HG03575 (cell line): Measurements from ENCODE around the gene COA3.

ENCODE experiments used
- ATAC-seq: cut with Tn5 transposase; IDR thresholded peaks from one replicate; pipeline ENCODE4 v1.9.1; 2021; ENCODE audit not compliant: unreplicated experiment, insufficient number of reproducible peaks, low FRiP score; ENCODE audit errors: extremely low read depth

The COA3 gene

DNA sequence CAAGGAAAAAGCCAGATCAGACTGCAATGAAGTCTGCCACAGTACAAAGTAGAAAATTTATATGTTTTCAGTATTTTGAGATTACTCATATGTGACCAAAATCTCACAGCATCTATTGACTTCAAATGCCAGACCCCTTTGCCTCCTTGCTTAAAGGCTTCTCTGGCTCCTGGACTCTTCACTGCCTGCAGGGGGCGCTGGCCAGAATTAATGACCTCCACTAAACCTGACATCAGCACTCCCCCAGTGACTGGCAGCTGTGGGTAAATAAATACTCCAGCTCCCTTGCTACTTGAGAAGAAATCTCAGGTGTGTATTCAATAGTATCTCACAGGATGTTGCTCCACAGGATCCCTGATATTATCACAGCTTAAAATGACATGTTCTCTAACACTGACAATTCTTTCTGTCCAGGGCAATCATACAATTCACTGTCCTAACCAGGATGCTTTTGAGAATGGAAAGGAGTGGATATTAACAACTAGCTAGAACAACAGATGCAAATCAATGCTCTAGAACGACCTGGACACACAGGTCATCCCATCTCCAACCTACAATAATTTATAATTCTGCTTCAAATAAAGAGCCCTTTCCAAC, 21.5 kb upstream of the COA3 start:
- ATAC-seq = no peak

DNA sequence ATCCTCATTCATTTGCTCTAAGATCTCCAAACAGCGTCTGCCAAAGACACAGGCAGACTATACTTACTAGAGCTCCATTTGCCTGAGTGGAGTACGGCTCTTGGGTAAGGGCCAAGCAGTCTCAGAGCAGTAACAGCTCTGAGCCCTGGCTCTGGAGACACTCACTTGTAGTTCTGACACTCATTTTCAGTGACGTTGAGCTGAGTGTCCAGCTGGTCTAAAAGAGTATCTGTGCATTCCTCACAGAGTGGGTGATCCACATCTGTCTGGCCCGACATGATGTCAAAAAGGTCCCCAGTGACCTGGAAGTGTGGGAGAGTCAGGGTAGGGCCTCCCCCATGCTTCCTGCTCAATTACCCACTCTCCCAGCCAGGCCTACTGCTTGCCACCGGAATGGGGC, 19.9 kb upstream of the COA3 start:
- no peak for ATAC-seq

DNA sequence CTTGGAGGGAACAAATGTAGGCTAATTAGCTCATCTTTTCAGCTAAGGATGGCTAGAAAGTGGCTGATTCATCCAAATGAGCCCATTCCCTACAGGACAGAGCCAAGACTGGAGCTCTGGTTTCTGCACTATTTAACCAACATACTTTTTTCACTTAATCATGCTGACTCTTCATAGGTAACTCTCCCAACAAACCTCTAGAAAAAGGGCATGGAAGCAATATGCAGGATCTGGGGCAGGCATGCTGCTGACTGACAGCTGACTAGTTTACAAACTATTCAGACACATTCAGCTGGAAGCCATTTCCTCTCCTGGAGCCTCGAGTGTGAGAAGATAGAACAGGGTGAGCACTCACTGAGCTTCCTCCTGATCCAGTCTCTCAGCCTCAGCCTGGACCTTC, 19.4 kb upstream of the COA3 start:
- ATAC-seq = no peak

DNA sequence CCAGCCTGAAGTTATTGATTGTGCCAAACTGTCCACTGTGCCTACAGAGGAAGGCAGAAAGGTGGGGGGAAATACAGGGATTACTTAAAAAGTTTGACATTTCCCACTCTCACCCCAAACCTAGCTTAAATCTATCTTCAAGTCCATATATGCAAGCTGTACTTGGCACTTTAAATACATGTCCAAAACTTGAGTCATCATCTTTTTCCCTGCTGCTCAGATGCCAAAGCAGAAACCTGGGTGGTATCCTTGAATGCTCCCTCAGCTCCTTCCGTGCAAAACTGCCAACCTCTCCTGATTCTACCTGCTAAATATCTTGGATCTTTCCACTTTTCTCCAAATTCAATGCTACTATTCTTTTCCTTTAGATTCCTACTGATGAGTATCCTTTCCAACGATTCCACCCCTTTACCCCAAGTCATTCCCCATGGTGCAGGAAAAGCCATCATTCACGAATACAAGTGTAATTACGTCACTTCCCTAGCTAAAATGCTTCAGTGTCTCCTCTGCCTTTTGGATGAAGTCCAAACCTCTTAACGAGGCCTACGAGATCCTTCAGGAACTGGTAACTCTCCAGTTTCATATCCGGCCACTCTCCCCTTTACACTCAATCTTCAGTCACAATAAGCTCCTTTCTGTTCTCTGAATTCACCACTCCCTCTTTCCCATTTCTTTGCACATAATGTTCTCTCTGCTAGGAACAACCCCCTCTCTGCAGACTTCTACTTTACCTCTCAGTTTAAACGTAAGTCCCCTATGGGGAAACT, 16.3 kb upstream of the COA3 start:
- ATAC-seq = no peak

DNA sequence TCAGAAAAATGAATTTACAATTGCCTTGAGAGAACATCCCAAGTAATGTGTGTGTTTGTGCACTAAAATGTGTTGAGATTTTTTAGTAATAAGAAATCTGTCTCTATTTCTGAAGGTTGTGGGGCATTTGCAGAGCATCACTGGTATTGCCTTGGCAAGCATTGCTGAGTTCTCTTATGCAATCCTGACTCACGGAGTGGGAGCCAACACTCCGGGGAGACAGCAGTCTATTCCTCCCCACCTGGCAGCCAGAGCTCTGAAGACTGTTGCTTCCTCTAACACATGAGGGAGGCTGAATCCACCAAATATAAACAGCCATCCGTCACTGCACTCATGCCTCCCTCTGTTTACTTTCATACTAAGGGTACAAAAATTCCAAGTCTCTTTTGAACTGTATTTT, 10.7 kb upstream of the COA3 start:
- no peak for ATAC-seq

DNA sequence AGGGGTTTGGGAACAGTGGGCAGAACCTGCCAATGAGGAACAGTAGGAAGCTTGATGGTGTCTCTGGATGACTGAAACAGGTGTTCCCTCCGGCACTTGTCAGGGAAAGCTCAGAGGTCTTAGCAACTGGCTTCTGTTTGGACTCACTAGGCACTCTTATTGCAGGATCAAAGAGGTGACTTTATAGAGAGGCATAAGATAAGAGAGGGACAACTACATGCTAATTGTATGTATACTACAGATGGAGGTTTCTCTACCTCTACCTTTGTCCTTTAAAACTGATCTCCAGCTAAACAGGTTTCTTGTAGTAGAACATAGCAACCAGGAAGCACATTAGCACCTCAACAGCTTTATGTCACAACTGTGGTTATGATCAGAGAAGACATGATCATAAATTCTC, 7.7 kb upstream of the COA3 start:
- ATAC-seq = no peak

DNA sequence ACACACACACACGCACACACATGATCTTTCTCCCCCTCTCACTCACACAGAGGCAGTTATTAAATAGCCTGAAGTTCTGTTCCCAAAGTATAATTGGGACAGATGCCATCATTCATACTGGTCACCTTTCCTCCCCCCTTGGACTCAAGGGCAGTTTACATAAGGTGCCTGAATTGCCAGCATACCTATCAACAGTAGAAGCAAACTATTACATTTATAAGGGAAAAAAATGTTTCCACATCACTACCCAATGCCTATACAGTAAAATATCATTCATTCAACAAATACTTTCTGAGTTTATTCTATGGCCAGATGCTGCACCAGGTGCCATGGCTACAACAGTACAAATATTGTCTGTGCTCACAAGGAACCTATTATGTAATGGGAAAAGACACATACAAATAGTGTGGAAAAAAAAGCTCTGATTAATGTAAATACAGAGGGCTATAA, 6.4 kb upstream of the COA3 start:
- ATAC-seq = no peak

DNA sequence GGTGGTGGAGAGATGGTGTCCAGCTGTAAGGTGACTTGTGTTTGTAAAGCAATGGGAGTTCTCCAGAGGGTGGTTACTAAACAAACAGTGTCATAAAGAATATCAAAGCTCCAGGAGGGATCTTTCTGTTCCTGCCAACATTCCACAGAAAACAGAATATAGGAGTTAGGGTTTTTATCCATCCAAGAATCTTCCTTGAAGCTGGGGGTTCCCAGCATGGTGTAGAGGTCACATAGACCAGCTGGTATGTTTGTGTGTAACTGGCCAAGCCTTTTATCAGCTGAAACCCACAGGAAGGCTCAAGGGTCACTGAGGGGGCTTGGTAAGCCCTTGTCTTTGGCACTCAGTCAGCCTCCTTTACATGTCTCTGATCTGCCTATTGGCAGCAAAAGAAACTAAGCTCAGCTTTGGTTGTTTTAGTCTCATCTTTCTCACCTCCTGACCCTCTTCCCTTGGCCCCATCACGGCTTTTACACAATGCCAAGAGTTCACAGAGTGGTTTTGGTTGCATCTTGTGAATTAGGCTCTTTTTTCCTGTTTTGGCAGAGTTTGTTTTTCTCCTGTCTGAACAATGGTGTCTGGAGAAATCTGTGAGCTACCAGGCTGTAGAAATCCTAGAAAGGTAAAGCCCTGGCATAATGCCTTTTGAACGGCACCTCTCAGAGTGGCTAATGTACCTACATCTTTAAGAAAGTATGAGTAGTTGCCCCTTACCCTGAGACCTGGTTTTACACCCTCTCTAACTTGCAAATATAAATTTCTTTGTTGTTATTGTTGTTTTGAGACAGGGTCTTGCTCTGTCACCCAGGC, 4.8 kb upstream of the COA3 start:
- ATAC-seq = no peak

DNA sequence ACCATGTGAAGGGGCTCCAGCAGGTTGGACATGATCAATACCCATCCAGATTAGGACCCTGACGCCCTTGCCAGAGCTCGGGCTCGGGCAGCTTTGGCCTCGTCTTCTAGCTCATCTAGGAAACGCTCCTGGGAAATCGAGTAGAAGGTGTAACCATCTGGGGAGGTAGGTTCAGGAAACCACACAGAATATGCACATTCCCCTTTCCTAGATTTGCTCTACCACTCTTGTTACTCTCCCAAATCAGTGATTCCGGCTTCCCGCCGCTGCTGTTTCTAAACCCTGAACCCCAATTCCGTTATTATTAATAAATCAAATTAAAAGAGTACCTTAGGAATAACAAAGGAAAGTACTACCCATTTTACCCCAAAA, 507 bp downstream of the COA3 start:
- ATAC-seq = no peak

DNA sequence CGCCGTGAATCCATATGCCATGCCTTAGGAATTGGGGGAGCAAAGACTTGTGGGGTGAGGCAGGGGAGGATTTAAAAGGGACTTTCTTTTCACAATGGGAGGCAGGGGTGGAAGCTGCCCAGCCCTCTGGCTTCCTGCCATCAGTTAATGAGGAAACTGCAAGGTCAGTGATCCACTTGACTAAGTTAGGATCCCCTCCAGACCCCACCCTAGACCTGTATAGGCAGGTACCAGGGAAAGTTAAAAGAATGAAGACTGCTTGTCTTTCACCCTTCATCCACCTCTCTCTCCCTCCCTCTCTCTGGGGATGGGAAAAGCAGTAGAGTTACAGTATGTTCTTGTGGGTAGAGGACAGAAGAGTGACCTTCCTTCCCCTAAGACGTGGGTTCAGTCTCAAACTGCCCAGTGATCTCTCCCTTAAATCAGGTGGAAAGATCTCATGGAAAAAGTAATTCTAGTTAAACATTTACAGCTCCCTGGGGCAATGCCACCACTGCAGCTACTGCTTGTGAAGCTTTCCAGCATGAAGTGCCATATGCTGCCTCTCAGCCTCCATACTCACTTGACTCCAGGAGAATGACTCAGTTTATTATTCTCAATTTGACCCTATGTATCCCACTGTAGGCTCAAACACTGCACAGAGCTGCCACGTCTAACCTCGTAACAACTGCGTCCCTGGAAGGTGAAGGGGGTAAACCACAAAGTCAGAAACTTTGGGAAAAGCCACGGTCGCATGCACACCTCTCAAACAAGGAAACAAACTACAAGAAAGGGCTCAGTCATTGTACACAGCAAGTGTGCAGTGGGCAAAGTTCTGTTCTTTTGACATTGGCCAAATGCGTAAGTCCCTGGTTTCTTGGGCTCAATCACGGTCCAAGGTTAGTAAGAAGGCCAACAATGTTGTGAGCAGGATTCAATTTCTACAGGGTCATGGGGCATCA, 1.2 kb downstream of the COA3 start:
- no peak for ATAC-seq

DNA sequence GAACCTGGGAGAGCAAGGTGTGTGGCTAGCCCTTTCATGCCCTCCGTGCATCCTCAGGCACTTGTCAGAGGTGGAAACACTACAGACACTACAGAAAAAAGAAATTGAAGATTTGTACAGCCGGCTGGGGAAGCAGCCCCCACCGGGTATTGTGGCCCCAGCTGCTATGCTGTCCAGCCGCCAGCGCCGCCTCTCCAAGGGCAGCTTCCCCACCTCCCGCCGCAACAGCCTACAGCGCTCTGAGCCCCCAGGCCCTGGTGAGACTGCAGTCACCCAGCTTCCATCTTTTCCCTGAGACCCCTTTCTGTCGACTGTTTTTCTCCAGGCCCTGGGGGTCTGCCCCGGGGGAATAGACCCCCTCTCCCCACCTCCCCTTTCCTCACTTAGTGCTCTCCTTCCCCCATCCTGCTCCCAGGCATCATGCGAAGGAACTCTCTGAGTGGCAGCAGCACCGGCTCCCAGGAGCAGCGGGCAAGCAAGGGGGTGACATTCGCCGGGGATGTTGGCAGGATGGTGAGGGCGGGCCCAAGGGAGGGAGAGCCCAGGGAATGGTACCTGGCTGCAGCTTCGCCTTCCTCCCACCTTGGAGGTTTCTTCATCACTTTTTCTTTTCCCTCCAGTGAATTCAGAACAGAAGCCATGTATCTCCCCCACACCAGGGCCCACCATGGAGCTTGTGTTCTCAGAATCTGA, 2.3 kb downstream of the COA3 start:
- no peak for ATAC-seq

DNA sequence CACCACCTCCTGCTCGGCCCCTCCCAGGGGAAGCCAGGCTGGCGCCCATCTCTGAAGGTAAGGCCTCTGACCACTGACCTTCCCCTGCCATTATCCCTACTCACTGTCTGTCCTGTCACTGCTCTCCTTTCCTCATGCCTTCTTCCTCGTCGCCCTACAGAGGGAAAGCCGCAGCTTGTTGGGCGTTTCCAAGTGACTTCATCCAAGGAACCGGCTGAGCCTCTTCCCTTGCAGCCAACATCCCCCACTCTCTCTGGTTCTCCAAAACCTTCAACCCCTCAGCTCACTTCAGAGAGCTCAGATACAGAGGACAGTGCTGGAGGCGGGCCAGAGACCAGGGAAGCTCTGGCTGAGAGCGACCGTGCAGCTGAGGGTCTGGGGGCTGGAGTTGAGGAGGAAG, 3.0 kb downstream of the COA3 start:
- ATAC-seq = no peak

DNA sequence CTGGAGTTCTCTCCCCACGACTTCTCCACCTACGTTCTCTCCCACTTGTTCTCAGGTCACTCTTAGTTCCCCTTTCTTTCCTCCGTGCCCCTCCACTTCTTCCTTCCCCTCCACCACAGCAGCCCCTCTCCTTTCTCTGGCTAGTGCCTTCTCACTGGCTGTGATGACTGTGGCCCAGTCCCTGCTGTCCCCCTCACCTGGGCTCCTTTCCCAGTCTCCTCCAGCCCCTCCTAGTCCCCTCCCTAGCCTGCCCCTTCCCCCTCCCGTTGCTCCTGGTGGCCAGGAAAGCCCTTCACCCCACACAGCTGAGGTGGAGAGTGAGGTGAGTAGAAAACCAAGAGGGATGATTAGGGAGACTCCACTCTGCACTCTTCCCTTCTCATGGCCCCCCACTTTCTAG, 3.4 kb downstream of the COA3 start:
- ATAC-seq = no peak

DNA sequence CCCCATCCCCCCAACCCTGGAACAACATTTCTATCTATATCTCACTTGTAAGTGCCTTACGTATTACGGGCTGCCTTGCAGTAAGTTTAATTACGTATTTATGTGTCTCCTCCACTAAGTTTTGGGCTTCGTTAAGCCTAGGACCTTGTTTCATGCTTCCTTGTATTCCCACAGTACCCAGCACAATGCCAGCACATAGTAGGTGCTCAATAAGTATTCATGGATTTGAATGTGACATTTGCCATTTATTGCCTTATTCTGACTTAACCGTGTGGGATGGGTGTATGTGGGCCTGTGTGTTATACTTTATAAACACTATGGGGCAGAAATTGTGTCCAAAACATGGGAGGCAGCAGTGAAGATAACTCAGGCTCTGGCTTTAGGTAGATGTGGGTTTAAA, 6.0 kb downstream of the COA3 start:
- no peak for ATAC-seq

DNA sequence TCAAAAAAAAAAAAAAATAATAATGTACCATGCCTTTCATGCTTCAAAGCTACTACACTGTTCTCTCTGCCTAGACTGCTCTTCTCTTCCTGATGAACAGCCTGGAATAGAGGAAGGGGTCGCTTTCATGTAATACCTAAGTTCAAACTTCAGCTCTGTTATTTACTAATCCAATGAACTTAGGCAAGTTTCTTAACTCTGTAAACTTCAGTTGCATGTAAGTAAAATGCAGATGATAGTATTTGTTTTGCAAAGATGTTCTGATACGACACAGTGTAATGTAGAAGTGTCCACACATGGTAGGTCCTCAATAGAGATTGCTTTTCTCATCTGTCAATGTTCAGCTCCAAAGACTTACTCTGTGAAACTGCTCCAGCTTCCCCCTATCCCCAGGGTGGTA, 6.6 kb downstream of the COA3 start:
- ATAC-seq = no peak

DNA sequence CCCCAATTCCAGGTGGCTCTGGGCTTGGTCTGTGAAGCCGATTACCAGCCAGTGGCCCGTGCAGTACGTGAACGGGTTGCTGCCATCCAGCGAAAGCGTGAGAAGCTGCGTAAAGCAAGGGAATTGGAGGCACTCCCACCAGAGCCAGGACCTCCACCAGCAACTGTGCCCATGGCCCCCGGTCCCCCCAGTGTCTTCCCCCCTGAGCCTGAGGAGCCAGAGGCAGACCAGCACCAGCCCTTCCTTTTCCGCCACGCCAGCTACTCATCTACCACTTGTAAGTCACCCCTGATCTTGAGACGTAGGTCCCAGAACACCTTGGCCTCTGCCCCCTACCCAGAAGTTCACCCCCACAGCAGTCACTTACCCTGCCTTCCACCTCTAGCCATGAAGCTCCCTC, 11.2 kb downstream of the COA3 start:
- ATAC-seq = no peak

DNA sequence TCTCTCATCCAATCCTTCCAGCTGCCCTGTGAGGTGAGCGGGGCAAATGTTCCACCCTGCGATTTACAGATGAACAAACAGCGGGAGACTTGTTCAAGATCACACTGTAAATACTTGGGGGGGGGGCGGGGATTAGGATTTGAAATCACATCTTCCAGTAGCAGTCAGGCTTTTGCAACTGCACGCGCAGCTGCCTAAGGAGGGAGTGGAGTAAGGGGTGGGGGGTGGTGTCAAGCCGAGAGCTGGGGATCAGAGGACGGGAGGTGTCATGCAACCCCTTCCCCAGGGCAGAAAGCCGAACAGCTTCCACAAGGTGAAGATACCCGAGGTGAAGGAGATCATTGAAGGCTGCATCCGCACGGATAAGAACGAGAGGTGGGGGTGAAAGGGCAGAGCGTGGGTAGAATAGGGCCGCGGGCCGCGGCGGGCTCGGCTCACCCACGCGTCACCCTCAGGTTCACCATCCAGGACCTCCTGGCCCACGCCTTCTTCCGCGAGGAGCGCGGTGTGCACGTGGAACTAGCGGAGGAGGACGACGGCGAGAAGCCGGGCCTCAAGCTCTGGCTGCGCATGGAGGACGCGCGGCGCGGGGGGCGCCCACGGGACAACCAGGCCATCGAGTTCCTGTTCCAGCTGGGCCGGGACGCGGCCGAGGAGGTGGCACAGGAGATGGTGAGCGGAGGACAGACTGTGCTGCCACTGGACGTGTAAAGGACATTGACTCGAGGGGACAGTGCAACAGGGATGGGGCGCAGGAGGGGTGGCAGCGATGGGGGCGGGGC, 13.5 kb downstream of the COA3 start:
- no peak for ATAC-seq

DNA sequence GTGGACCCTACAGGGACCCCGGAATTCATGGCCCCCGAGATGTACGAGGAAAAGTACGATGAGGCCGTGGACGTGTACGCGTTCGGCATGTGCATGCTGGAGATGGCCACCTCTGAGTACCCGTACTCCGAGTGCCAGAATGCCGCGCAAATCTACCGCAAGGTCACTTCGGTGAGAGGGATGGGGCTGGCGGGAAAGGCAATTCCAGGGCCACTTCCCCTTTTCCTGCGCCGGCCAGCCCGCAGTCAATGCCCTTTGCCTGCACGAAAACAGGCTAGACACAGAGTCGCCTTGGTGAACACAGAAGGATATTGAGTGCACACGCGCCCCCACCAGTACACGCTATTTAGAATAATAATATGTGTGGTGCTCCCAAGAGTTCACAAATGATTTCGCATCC, 14.1 kb downstream of the COA3 start:
- ATAC-seq = no peak
